OCI-LY1 (cell line): ENCODE measurements around the gene PCA3.
A peak's percentile ranks its signal among the peaks of the same experiment; 100 is the strongest.

Experiments
- H2AFZ ChIP-seq: fragments of 200-600 bp; sonication (generic), shearing (Covaris generic); 2 replicates; pipeline ENCODE4 v1.6.0; 2014; ENCODE audit warnings: antibody characterized with exemption, mild to moderate bottlenecking, low read length
- H3F3A ChIP-seq: fragments of 200-600 bp; sonication (generic), shearing (Covaris generic); 2 replicates; pipeline ENCODE4 v1.6.0; 2014; ENCODE audit warnings: mild to moderate bottlenecking, antibody characterized with exemption, low read length, moderate library complexity; ENCODE audit not compliant: insufficient read depth
- H3K27ac ChIP-seq: fragments of 200-600 bp; sonication (generic); 2 replicates; pipeline ENCODE4 v1.5.1; 2014; ENCODE audit warnings: low read length, mixed run types, mild to moderate bottlenecking, low read depth; ENCODE audit not compliant: poor library complexity, severe bottlenecking
- H3K27me3 ChIP-seq: fragments of 200-600 bp; sonication (generic); 2 replicates; pipeline ENCODE4 v1.6.0; 2014; ENCODE audit warnings: antibody characterized with exemption, mild to moderate bottlenecking, low read length, moderate library complexity; ENCODE audit not compliant: insufficient read depth
- H3K36me3 ChIP-seq: fragments of 200-600 bp; sonication (generic); 2 replicates; pipeline ENCODE4 v1.6.1; 2014; ENCODE audit warnings: mild to moderate bottlenecking, antibody characterized with exemption, low read length, moderate library complexity, mixed read lengths; ENCODE audit not compliant: insufficient read depth
- H3K4me1 ChIP-seq: fragments of 200-600 bp; sonication (generic); 2 replicates; pipeline ENCODE4 v1.5.1; 2014; ENCODE audit warnings: mild to moderate bottlenecking, low read length, moderate library complexity; ENCODE audit not compliant: insufficient read depth, severe bottlenecking
- H3K4me2 ChIP-seq: fragments of 200-600 bp; sonication (generic), shearing (Covaris generic); 2 replicates; pipeline ENCODE4 v1.6.1; 2014; ENCODE audit warnings: low read length
- H3K4me3 ChIP-seq: fragments of 200-600 bp; sonication (generic); 2 replicates; pipeline ENCODE4 v1.5.1; 2014; ENCODE audit warnings: low read length, low read depth, mild to moderate bottlenecking, mixed read lengths; ENCODE audit not compliant: poor library complexity, severe bottlenecking
- H3K79me2 ChIP-seq: fragments of 200-600 bp; shearing (Covaris generic); 2 replicates; pipeline ENCODE4 v1.6.1; 2016; ENCODE audit warnings: mixed run types, low read length, mixed read lengths; ENCODE audit not compliant: insufficient read depth
- H3K9ac ChIP-seq: fragments of 200-600 bp; sonication (generic), shearing (Covaris generic); 2 replicates; pipeline ENCODE4 v1.6.1; 2014; ENCODE audit warnings: mild to moderate bottlenecking, low read length, mixed read lengths
- H3K9me2 ChIP-seq: fragments of 200-600 bp; sonication (generic), shearing (Covaris generic); 2 replicates; pipeline ENCODE4 v1.6.1; 2014; ENCODE audit warnings: low read depth, mild to moderate bottlenecking, low read length, mixed read lengths
- H3K9me3 ChIP-seq: fragments of 200-600 bp; shearing (Covaris generic); 2 replicates; pipeline ENCODE4 v1.6.1; 2014; ENCODE audit warnings: low read length, mixed read lengths
- H4K20me1 ChIP-seq: fragments of 200-600 bp; sonication (generic), shearing (Covaris generic); 2 replicates; pipeline ENCODE4 v1.6.0; 2016; ENCODE audit warnings: mild to moderate bottlenecking, low read length; ENCODE audit not compliant: insufficient read depth
- CTCF ChIP-seq: fragments of 200-600 bp; sonication (generic), shearing (Covaris generic); IDR thresholded peaks from 2 replicates; pipeline ENCODE4 v1.5.1; 2017; ENCODE audit warnings: mild to moderate bottlenecking, antibody characterized with exemption, low read length, moderate library complexity, mixed read lengths
- EZH2 ChIP-seq: fragments of 200-600 bp; sonication (generic), shearing (Covaris generic); IDR thresholded peaks from 2 replicates; pipeline ENCODE4 v1.8.0; 2017; ENCODE audit warnings: borderline replicate concordance, mixed run types, mild to moderate bottlenecking, antibody characterized with exemption, low read length, moderate library complexity, mixed read lengths

The PCA3 gene

GRCh38 chr9:76810377-76810957, 46.2 kb downstream of the PCA3 start:
- no peaks in the 10 kb centered on the region for H4K20me1 ChIP-seq
- no peaks in the 10 kb centered on the region for H3F3A ChIP-seq
- no peaks in the 10 kb centered on the region for H3K27me3 ChIP-seq
- no peaks in the 10 kb centered on the region for H3K79me2 ChIP-seq
- no peak overlapping the region for H3K4me3 ChIP-seq
- H3K36me3 ChIP-seq = no peaks in the 10 kb centered on the region
- no peaks in the 10 kb centered on the region for H3K9me2 ChIP-seq
- TF ChIP-seq EZH2 (no peak), CTCF (peak; percentile 85)
- no peaks in the 10 kb centered on the region for H3K4me1 ChIP-seq
- H3K9ac ChIP-seq = no peak overlapping the region
- no peak overlapping the region for H3K27ac ChIP-seq
- no peak overlapping the region for H3K4me2 ChIP-seq
- H3K9me3 ChIP-seq = no peaks in the 10 kb centered on the region
- H2AFZ ChIP-seq = no peak overlapping the region

GRCh38 chr9:76812591-76812990, 48.4 kb downstream of the PCA3 start:
- H3K9me3 ChIP-seq = no peaks in the 10 kb centered on the region
- H3K4me1 ChIP-seq = no peaks in the 10 kb centered on the region
- TF ChIP-seq EZH2 (no peak), CTCF (no peak)
- no peaks in the 10 kb centered on the region for H4K20me1 ChIP-seq
- H3F3A ChIP-seq = no peaks in the 10 kb centered on the region
- no peaks in the 10 kb centered on the region for H3K79me2 ChIP-seq
- H3K36me3 ChIP-seq = no peaks in the 10 kb centered on the region
- no peak overlapping the region for H3K4me3 ChIP-seq
- H3K9ac ChIP-seq = no peak overlapping the region
- no peaks in the 10 kb centered on the region for H3K9me2 ChIP-seq
- no peak overlapping the region for H3K27ac ChIP-seq
- H3K4me2 ChIP-seq = no peak overlapping the region
- no peak overlapping the region for H2AFZ ChIP-seq
- no peaks in the 10 kb centered on the region for H3K27me3 ChIP-seq

- no peaks in the 10 kb centered on the region for H4K20me1 ChIP-seq
- H3K36me3 ChIP-seq = no peaks in the 10 kb centered on the region
- H3K4me3 ChIP-seq = no peak overlapping the region
- TF ChIP-seq EZH2 = no peak
- TF ChIP-seq CTCF = no peak
- no peak overlapping the region for H3K4me2 ChIP-seq
- no peak overlapping the region for H3K27ac ChIP-seq
- H3K9ac ChIP-seq = no peak overlapping the region
- no peaks in the 10 kb centered on the region for H3K4me1 ChIP-seq
- H3K27me3 ChIP-seq = no peaks in the 10 kb centered on the region
- no peaks in the 10 kb centered on the region for H3F3A ChIP-seq
- H3K9me3 ChIP-seq = no peaks in the 10 kb centered on the region
- H3K79me2 ChIP-seq = no peaks in the 10 kb centered on the region
- H2AFZ ChIP-seq = no peak overlapping the region
- H3K9me2 ChIP-seq = no peaks in the 10 kb centered on the region
These were observed 53.3 kb downstream of the PCA3 start for GRCh38 chr9:76817489-76817888.
